Measurements from ENCODE around the gene SPANXN3. TPM values are rescaled to one million over a fixed set of nuclear protein-coding genes. Genes with fewer than 3 reads are reported as not detected.
"Not testable (repeated sequence)": the region's sequence is repeated elsewhere in the genome, so short reads cannot be mapped to it uniquely, and the experiment has no call there.

The SPANXN3 gene, protein sequence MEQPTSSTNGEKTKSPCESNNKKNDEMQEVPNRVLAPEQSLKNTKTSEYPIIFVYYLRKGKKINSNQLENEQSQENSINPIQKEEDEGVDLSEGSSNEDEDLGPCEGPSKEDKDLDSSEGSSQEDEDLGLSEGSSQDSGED
- not detected in 2 replicates for total RNA-seq (2014; rRNA removed; shearing (Covaris generic))

DNA sequence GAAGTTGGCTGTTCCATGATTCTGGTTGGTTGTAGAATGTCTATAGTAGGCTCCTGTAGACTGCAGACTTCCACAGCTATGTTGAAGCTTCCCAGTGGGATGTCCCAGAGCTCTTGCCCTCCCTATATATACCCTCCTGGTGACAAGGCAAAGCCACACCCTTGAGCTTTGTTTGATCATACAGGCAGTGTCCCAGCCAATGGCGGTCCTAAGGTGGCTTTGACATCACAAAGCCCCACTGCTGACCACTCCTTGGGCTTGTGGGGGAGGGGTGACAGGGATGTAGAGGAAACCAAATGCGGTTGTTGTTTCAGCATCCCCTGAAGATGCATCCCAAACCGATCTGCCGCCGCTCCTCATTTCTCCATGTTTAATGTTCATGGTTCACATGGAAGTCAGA lies at the start of gene SPANXN3:
Gene SPANXN3 (minus strand): TSS at position 101 of the 400 bp plus-strand sequence. CDS start 84 bp downstream, at position 17.
- not testable (repeated sequence) for DNase-seq (ENCODE audit: low spot score)

DNA sequence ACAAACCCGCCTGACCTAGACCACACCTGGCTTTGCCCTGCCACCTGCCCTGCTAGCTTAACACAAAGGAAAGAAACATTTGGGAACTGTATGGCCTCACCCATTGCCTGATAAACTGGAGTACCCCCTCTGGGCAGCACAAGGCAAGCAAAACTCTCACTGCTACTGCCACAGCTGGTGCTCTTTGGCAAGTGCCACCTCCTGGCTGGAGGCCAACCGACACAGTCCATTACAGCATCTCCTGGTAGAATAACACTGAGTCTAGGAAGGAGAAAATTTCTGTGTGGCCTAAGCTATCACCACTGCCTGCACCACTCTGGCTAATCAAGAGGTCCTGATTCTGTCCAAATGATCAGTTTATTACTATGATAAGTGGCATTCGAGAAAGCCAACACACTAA lies 18.9 kb upstream of the SPANXN3 start:
- DNase-seq (ENCODE audit: low spot score) = no peak

DNA sequence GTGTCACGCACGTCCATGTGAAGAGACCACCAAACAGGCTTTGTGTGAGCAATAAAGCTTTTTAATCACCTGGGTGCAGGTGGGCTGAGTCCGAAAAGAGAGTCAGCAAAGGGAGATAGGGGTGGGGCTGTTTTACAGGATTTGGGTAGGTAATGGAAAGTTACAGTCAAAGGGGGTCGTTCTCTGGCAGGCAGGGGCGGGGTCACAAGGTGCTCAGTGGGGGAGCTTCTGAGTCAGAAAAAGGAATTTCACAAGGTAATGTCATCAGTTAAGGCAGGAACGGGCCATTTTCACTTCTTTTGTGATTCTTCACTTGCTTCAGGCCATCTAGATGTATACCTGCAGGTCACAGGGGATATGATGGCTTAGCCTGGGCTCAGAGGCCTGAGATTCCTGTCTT lies 15.1 kb downstream of the SPANXN3 start:
- not testable (repeated sequence) for DNase-seq (ENCODE audit: low spot score)

DNA sequence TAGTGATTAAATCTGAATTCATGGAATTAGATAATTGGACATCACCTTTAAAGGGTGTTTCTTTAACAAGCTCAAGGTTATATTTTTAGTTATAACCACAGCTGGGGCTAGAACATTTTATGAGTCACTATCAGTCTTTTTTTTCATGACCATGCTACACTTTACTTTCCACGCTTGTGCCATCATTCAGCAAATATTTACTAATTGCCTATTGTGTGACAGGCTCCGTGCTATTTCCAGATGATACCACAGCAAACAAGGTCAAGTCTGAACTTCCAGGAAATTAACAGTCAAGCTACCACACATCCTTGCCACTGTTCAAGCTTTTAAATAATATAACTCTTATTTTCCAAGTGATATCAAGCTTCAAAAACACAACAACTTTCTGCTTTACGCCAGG lies 16.5 kb downstream of the SPANXN3 start:
- peak; percentile 8 for DNase-seq (ENCODE audit: low spot score)

DNA sequence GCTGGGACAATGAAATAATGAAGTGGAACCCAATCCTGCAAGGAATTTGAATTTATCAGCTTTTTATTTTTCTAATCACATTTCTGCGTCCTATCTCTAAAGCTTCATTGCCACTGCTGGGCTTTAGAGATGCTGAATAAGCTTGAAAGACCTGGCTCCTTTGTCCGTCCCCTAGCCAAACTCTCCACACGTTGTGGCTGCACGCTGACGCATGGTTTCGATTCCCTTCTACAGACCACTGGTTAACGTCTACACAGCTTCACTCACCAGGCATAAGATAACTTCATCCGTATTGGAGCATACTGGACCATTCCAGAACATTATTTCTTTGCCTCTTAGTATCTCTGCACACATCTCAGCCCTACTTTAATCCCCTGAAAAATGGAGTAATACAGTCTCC lies 31.2 kb downstream of the SPANXN3 start:
- no peak for DNase-seq (ENCODE audit: low spot score)

DNA sequence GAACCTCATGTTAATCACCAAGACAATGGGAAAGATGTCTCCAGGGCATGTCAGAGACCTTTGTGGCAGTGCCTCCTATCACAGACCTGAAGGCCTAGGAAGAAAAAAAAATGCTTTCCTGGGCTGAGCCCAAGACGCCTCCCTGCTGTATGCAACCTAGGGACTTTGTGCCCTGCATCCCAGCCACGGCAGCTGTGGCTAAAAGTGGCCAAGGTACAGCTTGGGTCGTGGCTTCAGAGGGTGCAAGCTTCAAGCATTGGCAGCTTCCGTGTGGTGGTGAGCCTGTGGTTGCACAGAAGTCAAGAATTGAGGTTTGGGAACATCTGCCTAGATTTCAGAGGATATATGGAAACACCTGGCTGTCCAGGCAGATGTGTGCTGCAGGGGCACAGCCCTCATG lies 40.5 kb downstream of the SPANXN3 start:
- DNase-seq (ENCODE audit: low spot score) = no peak

DNA sequence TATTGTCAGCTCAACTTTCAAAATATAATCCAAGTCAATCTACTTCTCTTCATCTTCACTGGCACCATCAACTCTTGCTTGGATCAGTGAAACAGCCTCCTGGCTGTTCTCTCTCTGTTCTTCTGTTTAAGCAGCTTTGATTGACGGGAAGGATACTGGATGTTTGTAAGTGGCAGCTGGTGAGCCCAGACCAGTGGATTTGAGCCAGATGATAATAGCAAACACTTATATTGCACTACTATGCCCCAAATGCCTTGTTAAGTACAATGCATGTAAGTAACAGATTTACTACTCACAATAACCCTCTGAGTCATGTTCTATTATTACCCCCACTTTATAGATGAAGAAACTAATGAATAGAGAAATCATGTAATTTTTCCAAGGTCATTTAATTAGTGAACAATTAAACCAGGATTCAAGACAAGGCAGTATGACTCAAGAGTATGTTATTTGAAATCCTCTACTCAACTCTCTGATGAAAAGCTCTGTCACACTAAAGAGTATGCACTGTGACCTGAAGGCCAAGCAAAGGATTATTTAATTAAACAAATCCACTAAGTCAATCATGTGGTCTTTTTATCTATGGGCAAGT lies 44.8 kb downstream of the SPANXN3 start:
- DNase-seq (ENCODE audit: low spot score) = peak; percentile 0

DNA sequence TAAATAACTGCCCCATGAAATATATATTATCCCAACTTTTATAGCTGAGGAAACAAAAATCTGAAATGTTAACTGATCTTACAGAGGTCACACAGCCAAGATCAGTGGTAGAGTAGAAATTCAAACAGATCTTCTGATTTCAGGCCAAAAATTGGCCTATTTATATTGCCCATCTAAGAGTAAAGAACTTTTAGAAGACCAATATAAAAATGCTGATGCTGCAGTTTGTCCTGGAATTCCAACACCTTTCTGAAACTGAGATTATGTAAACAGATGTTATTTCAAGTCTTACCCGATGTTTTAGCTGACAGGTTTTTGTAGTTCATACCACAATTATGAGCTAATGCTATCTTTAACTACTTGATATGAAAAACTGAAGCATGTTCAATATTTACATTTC lies 51.1 kb downstream of the SPANXN3 start:
- no peak for DNase-seq (ENCODE audit: low spot score)

DNA sequence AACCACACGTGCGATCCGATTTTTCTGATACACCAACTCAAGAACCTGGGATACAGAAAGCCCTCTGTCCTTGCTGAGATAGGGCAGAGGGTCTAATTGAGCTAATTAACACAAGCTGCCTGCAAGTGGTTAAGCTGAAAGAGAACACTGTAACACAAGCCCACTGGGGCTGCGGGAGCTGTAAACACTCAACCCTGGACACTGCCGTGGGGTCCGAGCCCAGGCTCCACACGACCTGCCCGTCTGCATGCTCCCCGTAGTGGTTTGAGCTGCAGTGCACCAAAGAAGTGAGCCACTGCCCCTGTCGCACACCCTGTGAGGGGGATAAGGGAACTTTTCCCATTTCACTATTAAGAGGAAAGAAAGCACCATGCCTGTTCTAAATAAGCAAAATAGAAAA lies 54.6 kb downstream of the SPANXN3 start:
- no peak for DNase-seq (ENCODE audit: low spot score)

DNA sequence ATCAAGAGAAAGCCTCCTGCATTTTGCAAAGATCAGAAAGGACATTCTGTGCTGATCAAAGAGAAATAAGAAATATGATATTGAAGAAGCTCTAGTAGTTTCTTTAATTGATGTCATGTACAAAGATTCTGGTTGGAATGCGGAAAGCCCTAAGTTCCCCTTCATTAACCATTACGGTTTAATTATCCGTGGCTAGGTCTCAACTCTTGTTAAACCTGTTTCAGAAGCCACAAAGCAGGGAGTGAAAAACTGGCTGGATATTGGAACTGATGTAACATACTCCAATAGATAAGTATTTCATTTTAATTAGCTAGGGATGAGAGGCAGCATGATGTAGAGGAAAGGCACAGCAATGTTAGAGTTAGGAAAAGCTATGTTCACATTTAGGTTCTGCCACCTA lies 55.7 kb downstream of the SPANXN3 start:
- no peak for DNase-seq (ENCODE audit: low spot score)

Other genes starting within 250 kb of the SPANXN3 start
- gene SLITRK4, start 118.6 kb upstream of the SPANXN3 start, total RNA-seq (2014; rRNA removed; shearing (Covaris generic)) = not detected in 2 replicates
- not detected in 2 replicates for gene SPANXN2, start 203.3 kb upstream of the SPANXN3 start, total RNA-seq (2014; rRNA removed; shearing (Covaris generic))

Measured in A172 (cell line).